ENCODE measurements around the gene FCHSD2. TPM values are rescaled to one million over a fixed set of nuclear protein-coding genes. Genes with fewer than 3 reads are reported as not detected.
"Not testable (repeated sequence)": the region's sequence is repeated elsewhere in the genome, so short reads cannot be mapped to it uniquely, and the experiment has no call there.

The FCHSD2 gene
- total RNA-seq, 6 experiments from 2014 or later = 10.8 to 25.9 (median 17.8) TPM

- H3K27me3 ChIP-seq = no peaks in the 10 kb centered on the region
- ATAC-seq = peak; percentile 81 to 87 (median 86)
- WGBS (ENCODE audit: insufficient coverage, low coverage, low lambda C conversion rate, missing lambda C conversion rate) = 2% methylated on average over 18 of the region's 47 CpGs
- H3K9me3 ChIP-seq = no peaks in the 10 kb centered on the region
- peak; percentile 37 for TF ChIP-seq POLR2A (IDR thresholded peaks at IDR 0.05)
- TF ChIP-seq CTCF (IDR thresholded peaks at IDR 0.05) = no peak
- peak overlapping the region; percentile 94 to 99 (median 98) for H3K27ac ChIP-seq
- intact Hi-C loops (cut with DNase I) = no loop called here
- H3K4me3 ChIP-seq = peak overlapping the region; percentile 65 to 88 (median 81)
- H3K36me3 ChIP-seq = no peaks in the 10 kb centered on the region
- peaks cover 0 to 21% (median 3%) of the 10 kb centered on the region in 4 donors for H3K4me1 ChIP-seq
- DNase-seq = peak; percentile 86 to 89 (median 88)
These were observed 328.3 kb downstream of the FCHSD2 start for GRCh38 chr11:72813740-72814285.

- TF ChIP-seq POLR2A (IDR thresholded peaks at IDR 0.05) = no peak
- peak; percentile 39 to 54 (median 44) for TF ChIP-seq CTCF (IDR thresholded peaks at IDR 0.05)
- Histone ChIP-seq H3K4me3 (peak overlapping the region; percentile 65 to 88 (median 81)), H3K4me1 (peaks cover 0 to 21% (median 3%) of the 10 kb centered on the region in 4 donors), H3K27ac (peak overlapping the region; percentile 94 to 99 (median 98)), H3K36me3 (no peaks in the 10 kb centered on the region), H3K9me3 (no peaks in the 10 kb centered on the region), H3K27me3 (no peaks in the 10 kb centered on the region)
- DNase-seq = peak in 1 of 3 donors; percentile 65
- WGBS (ENCODE audit: insufficient coverage, low coverage, low lambda C conversion rate, missing lambda C conversion rate) = 4% methylated on average over 14 of the region's 24 CpGs
- ATAC-seq = peak; percentile 9 to 40 (median 32)
- intact Hi-C loops (cut with DNase I) = no loop called here
These were observed 329.0 kb downstream of the FCHSD2 start for GRCh38 chr11:72812967-72813739.

- Histone ChIP-seq H3K4me1 (peaks cover 0 to 26% (median 4%) of the 10 kb centered on the region in 4 donors), H3K4me3 (peak overlapping the region in 2 of 3 donors; percentile 65 to 88), H3K27me3 (no peaks in the 10 kb centered on the region), H3K9me3 (no peaks in the 10 kb centered on the region), H3K36me3 (no peaks in the 10 kb centered on the region), H3K27ac (peak overlapping the region in 2 of 3 donors; percentile 17 to 99)
- DNase-seq (peak in 1 of 3 donors; percentile 39), ATAC-seq (no peak)
- intact Hi-C loops (cut with DNase I) = no loop called here
- 42% methylated on average over 4 of the region's 4 CpGs for WGBS (ENCODE audit: insufficient coverage, low coverage, low lambda C conversion rate, missing lambda C conversion rate)
- TF ChIP-seq POLR2A (IDR thresholded peaks at IDR 0.05) = no peak
- TF ChIP-seq CTCF (IDR thresholded peaks at IDR 0.05) = no peak
These were observed 329.5 kb downstream of the FCHSD2 start for GRCh38 chr11:72812604-72812966.

GRCh38 chr11:72811686-72812085 is 330.4 kb downstream of the FCHSD2 start:
- H3K36me3 ChIP-seq; H3K27ac ChIP-seq; H3K4me3 ChIP-seq; H3K9me3 ChIP-seq; ATAC-seq; DNase-seq; intact Hi-C loops (cut with DNase I); H3K27me3 ChIP-seq: not testable (repeated sequence)
- WGBS (ENCODE audit: insufficient coverage, low coverage, low lambda C conversion rate, missing lambda C conversion rate) = 87% methylated on average over 8 of the region's 10 CpGs
- H3K4me1 ChIP-seq = peaks cover 0 to 35% (median 8%) of the 10 kb centered on the region in 4 donors

- H3K27me3 ChIP-seq = no peaks in the 10 kb centered on the region
- no peak overlapping the region for H3K27ac ChIP-seq
- H3K4me3 ChIP-seq = no peak overlapping the region
- no peaks in the 10 kb centered on the region for H3K36me3 ChIP-seq
- DNase-seq = no peak
- no peak for ATAC-seq
- H3K4me1 ChIP-seq = peaks cover 0 to 33% (median 9%) of the 10 kb centered on the region in 4 donors
- TF ChIP-seq CTCF (IDR thresholded peaks at IDR 0.05) (no peak), POLR2A (IDR thresholded peaks at IDR 0.05) (no peak)
- intact Hi-C loops (cut with DNase I) = no loop called here
- no peaks in the 10 kb centered on the region for H3K9me3 ChIP-seq
- WGBS (ENCODE audit: insufficient coverage, low coverage, low lambda C conversion rate, missing lambda C conversion rate) = 80% methylated on average over 4 of the region's 4 CpGs
These were observed 333.8 kb downstream of the FCHSD2 start for GRCh38 chr11:72808331-72808798.
